HG03196 (cell line): ENCODE data around the gene LDLRAD4.
"Not testable (repeated sequence)": the region's sequence is repeated elsewhere in the genome, so short reads cannot be mapped to it uniquely, and the experiment has no call there.

Experiments used
- ATAC-seq: cut with Tn5 transposase; IDR thresholded peaks from one replicate; pipeline ENCODE4 v1.9.1; 2021; ENCODE audit not compliant: unreplicated experiment

LDLRAD4 gene

DNA sequence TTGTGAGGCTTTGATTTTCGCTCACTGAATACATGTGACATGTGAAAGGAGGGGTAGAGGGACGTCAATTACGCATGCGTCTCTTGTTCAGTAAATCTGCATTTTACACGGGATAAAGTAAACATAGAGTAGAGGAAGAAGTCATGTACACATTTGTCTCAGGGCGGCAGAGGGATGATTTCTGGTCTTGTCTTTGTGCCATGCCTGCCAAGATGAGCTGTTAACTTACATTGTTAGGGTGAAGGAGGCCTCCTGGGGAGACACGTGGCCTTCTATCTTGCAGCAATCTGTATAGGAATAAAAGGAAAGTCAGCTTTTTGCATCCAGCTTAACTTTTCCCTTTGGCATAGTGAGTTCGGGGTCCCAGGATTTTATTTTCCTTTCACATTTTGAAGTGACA lies 106.3 kb downstream of the LDLRAD4 start:
- ATAC-seq, result no peak

DNA sequence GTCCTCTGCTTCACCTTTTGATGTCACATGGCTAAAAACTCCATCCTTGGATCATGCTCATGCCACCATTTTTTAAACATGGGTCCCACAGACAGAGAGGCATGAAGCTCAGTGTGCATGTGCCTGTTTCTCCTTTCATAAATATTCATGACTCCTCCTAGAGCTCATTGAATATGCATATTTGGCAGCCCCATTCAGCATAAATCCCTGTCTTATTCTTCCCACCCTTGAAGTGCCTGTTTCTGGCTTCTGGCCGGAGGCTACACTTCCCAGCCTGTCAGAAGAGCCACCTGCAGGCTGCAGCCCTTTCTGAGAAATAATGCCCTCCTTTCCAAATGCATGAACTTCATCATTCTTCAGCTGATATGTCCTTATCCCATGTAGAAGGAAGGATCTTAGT lies 109.7 kb downstream of the LDLRAD4 start:
- no peak for ATAC-seq

DNA sequence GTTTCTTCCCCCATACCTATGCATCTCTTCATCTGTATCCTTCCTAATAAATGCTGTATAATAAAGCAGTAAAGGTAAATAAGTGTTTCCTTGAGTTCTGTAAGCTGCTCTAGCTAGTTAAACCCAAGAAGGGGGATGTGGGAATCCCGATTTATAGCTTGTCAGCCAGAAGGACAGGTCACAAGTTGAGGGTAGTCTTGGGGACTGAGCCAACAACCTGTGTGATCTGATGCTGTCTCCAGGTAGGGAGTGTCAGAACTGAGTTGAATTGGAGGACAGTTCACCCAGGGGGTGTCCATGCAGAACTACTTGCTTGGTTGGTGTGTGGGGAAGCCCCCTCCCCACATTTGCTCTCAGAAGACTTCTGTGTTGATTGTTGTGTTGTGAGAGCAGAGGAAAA lies 112.4 kb downstream of the LDLRAD4 start:
- ATAC-seq, result no peak

DNA sequence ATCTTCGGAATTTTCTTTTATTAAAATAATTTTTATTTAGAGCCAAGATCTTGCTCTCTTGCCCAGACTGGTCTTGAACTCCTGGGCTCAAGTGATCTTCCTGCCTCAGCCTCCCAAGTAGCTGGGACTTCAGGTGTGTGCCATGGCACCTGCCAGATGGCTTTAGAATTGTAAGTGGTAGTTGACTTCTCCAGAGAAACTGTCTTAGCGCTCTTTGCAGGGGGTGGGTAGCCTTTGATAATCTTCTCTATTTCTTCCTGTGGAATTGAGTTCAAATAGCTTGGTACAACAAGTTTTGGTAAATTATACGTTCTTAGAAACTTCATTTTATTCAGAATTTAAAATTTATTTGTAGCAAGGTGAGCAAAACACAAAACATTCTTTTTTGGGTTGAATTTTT lies 113.3 kb downstream of the LDLRAD4 start:
- no peak for ATAC-seq

DNA sequence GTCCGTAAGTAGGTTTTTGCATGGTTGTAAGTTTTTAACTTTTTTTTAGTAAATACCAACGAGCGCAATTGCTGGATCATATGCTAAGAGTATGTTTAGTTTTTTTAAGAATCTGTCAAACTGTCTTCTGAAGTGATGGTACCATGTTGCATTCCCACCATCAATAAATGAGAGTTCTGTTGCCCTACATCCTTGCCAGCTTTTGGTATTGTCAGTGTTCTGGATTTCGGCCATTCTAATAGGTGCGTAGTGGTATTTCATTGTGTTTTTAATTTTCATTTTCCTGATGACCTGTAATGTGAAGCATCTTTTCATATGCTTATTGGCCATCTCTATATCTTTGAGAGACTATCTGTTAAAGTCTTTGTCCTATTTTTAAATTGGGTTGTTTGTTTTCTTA lies 114.3 kb downstream of the LDLRAD4 start:
- ATAC-seq, result no peak

DNA sequence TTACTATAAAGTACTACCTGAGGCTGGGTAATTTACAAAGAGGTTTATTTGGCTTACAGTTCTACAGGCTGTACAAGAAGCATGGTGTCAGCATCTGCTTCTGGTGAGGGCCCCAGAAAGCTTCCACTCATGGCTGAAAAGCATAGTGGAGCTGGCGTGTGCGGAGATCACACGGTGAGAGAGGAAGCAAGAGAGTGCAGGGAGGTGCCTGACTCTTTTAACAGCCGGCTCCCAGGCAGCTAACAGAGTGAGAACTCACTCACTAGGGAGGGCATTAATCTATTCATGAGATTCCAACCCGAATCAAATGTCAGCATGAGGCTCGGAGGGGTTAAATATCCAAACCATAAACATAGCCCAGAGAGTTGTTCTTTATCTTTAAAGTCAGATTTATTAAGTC lies 117.3 kb downstream of the LDLRAD4 start:
- ATAC-seq, result no peak

DNA sequence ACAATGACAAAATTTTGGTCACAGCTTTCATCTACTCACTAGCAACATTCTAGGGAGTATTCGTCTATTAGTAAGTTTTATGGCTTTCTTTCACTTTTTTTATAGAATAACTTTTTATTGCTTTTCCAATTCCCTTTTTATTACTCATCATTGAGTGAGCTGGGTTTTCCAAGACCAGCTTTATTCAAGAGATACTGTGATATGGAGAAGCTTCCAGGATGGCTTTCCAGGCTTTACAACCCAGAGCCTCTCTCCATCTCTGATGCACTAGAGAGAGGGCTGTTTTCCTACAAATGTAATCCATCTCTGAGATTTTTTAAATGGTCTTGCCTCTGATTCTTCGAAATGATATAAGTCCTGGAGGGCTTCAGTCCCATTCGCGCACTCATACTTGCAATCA lies 118.3 kb downstream of the LDLRAD4 start:
- ATAC-seq, result no peak

DNA sequence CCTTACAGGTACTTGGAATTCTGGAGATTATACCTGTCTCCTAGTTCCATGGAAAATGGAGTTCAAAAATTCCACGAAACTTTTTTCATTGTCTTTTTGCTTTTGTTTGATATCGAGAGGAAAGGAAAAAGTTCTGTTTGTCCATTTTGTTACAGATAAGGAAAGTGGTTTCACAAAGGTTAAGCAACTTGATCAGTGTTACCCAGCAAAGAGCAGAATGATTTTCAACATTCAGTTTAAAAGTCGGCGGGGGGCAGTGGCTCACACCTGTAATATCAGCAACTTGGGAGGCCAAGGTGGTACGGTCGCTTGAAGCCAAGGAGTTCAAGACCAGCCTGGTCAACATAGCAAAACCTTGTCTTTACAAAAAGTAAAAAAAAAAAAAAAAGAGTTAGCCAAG lies 118.8 kb downstream of the LDLRAD4 start:
- ATAC-seq, result no peak

DNA sequence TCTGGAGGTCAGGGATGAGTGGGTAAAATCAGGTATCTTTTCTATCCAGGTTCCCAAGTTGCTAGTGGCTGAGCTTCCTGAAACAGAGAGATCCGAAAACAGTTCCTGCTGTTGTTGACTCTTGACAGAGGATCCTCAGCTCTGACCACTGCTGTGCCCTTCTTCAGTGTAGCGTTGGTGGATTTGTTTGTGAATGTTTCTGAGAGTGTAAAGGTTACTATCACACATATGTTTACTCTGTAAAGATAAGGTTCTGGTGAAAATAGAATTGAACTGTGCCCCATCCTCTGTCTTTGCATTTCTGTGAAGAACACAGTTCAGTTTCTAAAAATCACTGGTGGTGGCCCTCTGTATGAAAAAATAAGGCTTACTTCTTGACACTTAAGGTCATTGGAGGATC lies 119.8 kb downstream of the LDLRAD4 start:
- ATAC-seq, result no peak

DNA sequence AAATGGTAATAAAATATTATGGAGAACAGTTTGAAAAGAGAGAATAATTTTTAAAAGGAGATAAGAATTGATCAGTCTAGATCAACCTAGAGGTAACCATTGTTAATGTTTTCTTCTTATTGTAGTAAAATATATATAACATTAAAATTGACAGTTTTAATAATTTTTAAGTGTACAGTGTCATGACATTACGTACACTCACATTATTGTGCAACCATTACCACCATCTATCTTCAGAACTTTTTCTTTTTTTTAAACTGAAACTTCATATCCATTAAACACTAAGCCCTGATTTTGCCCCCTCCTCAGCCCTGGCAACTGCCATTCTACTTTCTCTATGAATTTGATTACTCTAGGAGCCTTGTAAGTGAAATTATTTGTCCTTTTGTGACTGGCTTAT lies 121.1 kb downstream of the LDLRAD4 start:
- no peak for ATAC-seq

DNA sequence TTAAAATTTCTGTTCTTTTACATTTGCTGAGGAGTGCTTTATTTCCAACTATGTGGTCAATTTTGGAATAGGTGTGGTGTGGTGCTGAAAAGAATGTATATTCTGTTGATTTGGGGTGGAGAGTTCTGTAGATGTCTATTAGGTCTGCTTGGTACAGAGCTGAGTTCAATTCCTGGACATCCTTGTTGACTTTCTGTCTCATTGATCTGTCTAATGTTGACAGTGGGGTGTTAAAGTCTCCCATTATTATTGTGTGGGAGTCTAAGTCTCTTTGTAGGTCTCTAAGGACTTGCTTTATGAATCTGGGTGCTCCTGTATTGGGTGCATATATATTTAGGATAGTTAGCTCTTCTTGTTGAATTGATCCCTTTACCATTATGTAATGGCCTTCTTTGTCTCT lies 127.9 kb downstream of the LDLRAD4 start:
- ATAC-seq, result not testable (repeated sequence)

DNA sequence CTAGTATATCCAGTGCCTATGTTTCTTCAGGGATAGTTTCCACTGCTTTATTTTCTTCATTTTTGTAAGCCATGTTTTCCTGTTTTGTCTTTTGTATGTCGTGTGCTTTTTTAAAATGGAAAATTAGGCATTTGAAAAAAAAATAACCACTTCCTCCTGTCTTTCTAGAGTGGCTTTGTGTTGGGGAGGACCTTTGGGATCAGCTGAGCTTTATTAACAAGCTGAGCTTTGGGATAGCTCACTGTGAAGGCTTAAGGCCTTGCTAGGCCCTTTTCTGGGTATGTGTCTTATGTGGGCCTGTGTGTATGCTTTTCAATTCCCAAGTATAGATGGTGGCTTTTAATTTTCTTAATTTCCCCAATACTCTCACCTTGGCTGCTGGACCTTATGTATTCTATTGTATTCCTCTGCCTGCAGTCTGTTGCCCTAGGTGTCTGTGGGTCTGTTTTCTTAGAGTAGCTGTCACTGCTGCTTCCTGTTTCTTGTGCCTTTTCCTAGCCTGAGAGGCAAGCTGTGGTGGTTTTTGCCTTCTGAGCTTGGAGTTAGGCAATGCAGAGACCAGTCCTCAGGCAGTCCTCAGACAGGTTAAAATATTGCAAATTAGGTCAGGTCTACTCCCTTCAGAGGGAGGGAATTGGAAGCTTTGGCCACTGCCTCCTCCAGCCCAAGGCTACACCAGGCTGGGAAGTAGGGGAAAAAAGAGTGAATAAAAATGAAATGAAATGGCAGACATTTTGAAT lies 134.7 kb downstream of the LDLRAD4 start:
- no peak for ATAC-seq

DNA sequence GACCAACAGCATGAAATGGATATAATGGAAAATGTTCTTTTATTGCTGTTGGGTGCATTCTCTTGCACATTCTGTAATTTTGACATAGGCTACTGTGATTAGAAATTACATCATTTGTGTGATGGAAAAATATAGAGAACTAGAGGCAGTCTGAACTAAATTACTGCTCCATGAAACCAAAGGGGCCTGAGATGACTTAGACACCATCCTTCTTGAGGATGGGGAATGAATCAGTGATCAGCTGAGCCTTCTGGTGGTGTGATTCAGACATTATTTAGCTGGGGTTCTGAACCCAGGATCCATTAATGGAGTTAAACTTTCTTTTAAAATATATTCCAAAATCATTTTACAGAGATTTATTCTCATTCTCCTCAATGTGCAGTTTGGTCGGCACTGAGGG lies 135.8 kb downstream of the LDLRAD4 start:
- no peak for ATAC-seq

DNA sequence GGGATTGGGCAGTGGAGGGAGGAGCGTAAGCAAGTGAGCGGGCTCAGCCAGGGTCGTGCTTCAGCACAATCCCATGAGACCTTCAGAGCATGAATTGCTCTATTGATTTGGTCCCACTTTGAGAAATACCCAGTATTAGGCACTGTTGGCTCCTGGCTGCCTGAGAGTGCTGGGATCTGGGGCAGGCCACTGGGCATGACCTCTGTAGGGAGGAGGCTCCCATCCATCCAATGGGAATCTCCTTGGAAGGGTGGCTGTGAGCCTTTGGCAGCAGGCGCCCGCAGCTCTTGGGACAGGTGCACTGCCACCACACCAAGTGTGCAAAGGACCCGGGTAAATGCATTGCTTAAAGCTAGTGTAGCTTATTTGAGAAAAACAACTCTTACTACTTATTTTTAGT lies 137.5 kb downstream of the LDLRAD4 start:
- ATAC-seq, result no peak

DNA sequence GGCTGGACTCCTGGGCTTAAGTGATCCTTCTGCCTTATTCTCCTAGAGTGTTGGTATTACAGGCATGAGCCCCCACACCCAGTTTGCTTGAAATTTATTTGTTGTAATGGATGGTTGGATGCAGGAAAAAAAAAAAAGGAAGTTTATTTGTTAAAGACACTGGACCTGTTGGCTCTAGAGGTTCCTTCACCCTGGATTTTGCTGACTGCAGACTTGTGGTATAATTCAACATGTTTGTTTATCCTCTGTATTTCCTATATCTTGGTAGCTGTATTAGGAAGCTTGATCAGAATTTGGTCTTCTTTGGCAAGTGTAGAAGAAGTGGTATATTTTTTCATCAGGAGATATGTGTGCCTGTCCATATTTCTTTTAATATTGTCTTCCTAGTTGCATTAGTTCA lies 138.7 kb downstream of the LDLRAD4 start:
- ATAC-seq, result no peak

DNA sequence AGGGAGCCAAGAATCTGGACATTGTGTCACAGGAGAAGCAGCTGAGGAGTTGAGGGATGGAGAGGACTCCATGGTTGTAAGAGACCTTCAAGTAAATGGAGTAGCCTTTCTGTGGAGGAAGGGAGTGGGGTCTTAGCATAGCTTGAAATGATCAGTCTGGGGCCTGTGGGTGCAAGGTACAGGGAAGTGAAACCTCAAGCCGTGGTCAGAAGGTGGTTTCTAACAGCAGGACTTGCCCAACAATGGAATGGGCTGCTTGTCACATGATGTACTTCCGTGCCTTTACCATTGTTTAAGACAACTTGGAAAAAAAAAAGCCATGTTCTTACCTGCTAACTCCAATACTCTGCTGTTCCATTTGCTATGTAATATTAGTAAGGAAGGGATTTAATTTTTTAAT lies 140.7 kb downstream of the LDLRAD4 start:
- ATAC-seq, result no peak

DNA sequence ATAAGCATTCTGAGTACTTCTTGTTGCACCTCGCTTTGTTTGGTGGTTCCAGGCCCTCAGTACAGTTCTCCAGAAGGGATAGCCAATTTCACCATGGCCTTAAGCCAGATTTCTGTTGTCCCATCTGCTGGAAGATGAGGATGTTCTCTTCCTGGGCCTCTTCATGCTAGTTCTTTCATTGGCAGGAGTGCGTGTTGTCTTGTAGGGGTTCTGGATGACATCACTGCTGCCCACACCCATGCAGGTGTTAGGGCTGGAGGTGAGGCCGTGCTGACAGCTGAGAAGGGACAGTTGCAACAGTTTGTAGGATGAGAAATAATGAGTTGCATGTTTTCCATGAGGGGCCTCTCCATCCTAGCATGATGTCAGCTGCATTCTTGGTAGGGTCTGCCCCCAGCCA lies 142.9 kb downstream of the LDLRAD4 start:
- ATAC-seq, result no peak

DNA sequence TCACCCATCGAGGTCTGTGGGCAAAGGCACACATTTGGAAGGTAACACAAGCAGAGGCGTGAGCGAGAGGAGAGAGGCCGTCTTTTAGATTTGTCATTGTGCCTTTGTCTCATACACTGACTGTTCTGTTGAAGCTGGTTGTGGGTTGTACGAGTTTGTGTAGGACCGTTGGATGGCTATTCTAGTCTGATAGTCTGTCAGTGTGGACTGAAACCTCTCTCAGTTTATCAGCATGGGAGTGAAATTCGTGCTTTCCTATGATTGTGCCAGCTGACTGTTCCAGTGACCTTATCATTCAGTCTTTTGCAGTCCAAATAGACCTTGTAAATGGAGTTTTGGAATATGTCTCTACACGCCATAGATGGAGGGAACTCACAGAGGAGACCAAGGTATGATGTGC lies 143.5 kb downstream of the LDLRAD4 start:
- no peak for ATAC-seq

DNA sequence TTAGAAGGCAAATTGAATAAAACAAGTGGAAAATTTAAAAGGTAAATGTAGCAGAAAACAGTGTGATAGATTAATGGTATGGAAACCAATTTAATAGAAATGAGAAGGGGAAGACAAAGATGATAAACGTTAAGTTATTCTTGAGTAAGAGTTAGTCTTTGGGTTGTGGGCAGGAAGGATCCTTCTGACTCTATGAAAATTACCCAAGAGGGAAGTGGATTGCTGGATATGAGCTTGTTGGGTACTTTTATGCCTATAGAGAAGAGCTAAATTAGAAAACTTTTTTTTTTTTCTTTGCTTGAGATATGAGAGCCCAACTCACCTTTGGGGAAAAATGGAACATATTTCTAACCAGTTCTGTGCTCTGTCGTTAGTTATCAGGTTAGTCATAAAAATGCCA lies 144.0 kb downstream of the LDLRAD4 start:
- ATAC-seq, result no peak

DNA sequence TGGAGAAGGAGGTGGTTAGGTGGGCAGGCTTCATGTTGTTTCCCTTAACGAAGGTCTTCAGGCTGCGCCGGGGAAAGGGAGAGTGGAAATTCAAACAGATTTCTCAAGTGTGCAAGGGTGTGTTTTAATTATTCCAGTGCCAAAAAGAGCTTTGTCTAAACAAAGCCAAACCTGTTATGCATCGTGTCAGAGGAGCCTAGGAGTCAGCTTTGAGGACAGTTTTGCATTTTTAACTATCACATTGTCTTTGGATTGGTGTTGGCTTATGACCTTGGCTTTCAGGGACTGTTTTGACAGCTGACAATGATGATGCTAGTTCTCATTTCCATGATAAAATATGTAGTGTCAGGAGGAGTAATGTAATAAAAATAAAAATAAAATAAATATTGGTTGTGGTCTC lies 144.8 kb downstream of the LDLRAD4 start:
- ATAC-seq, result no peak

DNA sequence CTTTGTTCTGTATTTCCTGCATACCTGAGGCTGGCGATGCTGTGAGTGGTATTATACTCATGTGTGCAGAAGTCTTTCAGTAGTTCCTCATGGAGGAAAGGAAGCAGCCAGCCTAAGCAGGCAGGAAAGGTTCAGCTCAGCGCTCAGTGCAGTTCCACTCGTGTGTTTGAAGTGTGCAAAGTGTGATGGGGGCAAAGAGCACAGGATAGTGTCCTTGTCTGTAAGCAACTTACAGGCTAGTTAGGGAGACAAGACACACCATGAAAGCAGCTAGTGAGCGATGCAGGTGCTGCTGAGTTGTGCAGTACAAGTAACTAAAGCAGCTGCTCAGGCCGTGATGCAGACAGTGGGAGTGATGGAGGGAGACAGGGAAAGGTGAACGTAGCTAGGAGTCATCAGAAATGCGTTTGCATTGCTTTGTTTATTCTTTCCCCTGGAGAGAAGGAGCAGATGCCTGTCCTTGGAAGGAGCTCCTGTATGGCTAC lies 146.2 kb downstream of the LDLRAD4 start:
- no peak for ATAC-seq

DNA sequence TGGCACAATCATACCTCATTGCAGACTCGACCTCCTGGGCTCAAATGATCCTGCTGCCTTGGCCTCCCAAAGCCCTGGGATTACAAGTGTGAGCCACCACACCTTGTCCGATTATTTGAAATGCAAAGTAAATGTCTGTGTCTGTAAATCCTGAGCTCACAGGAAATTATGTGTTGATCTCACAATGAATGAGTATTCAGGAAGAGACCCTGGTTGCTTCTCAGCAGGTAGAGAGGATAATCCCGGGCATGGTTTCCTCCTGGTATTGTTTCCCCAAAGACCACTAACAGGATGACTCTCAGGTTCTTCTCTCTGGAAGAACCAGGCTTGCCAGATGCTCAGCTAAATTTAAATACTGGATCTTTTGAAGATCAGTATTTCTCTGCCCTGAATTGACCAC lies 147.6 kb downstream of the LDLRAD4 start:
- ATAC-seq, result no peak

DNA sequence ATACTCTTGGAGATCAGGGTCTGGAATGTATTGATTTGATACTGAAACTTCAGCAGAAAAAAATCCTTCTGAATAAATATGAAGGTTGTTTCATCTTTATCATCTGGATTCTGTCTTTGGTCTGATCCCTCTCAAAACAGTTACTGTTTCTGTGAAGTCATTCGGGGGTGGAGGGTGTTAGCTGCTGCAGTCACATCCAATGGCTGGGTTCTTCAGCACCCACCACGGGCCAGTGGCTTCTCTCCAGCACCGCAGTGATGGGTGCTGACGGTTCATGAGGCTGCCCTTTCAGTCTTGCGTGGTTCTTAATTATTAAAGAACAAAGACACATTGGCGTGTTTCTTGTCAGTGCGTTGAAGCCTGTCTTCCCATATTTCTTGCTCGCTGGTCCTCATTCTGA lies 148.0 kb downstream of the LDLRAD4 start:
- ATAC-seq, result no peak
